Embryonic facial prominence (tissue), 1 donor: ENCODE data around the gene MRPS16.
A peak's percentile ranks its signal among the peaks of the same experiment; 100 is the strongest.
"Not testable (repeated sequence)": the region's sequence is repeated elsewhere in the genome, so short reads cannot be mapped to it uniquely, and the experiment has no call there.

Experiments used
- DNase-seq: peaks from one replicate; pipeline ENCODE4 v3.0.0-alpha.2; 2016; ENCODE audit errors: extremely low spot score

Gene MRPS16

DNA sequence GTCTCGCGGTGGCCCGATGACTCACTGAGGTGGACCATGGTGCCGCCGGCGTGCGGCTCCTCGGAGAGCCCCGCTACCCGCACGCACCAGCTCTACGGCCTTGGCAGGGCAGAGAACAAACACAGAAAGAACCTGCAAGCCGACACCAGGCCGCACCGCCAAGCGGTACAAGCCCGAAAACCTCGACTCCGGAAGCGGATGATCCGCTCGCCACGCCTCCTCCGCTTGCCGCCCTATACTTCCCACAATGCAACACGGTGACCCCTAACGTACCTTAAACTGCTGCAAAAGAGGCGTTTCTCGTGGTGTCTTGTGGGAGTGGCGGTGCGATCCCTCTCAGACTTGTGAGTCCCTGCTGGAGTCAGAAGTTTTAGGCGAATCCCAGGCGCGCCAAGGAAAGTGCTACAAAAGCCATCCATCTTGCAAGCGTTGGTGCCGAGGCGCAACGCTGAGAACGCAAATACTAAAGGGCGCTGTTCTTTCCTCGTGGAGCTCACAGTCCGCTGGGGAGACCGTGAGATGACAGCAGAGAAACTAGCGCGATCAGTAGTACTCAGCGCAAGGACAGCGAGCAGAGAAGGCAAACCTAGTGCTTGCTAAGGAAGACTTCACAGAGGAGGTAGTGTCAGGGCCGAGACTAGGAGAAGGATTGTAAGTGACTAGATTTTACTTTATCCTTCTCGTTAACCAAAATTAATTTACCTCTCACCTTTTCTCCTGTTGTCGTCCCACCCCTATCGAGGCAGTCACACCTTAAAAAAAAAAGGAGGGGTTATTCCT lies at the start of gene MRPS16:
Gene MRPS16, minus strand, starts transcription at position 200 of the 780 bp plus-strand sequence. Its CDS starts 162 bp downstream, at position 38.
- DNase-seq: peak; percentile 94

- no peak for DNase-seq
Measured at GRCh38 chr10:73296946-73297345, 44.5 kb upstream of the MRPS16 start.

- DNase-seq: no peak
Measured at GRCh38 chr10:73293461-73293860, 41.0 kb upstream of the MRPS16 start.

DNA sequence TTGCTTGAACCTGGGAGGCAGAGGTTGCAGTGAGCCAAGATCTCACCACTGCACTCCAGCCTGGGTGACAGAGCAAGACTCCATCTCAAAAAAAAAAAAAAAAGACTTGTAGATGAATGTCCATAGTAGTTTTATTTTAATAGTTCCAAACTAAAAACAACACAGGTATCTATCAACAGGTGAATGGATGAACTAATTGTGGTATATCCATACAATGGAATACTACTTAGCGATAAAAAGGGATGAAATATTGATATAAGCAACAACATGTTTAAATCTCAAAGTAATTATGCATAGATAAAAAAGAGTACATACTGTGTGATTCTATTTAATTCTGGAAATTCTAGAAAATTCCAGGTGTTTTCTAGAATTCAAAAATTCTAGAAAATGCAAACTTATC lies 37.5 kb upstream of the MRPS16 start:
- no peak for DNase-seq

DNA sequence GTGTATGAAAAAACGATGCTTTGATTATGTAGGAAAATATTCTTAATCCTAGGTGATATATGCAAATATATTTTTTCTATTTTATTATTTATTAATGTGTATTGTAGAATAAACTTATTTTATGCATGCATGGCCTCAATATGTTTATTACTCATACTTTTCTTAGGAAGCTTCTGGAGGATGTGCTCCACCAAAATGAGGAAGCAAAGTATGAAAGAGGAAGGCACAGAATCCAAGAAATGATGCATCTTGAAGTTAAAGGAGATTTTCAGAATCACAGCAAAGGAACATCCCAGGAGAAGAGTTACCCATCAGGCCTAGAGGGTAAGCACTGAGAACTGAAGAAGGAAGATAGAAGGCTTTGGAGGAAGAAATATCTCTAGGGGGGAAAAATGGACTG lies 35.0 kb upstream of the MRPS16 start:
- no peak for DNase-seq

GRCh38 chr10:73281097-73281496 lies 28.7 kb upstream of the MRPS16 start:
- no peak for DNase-seq

DNA sequence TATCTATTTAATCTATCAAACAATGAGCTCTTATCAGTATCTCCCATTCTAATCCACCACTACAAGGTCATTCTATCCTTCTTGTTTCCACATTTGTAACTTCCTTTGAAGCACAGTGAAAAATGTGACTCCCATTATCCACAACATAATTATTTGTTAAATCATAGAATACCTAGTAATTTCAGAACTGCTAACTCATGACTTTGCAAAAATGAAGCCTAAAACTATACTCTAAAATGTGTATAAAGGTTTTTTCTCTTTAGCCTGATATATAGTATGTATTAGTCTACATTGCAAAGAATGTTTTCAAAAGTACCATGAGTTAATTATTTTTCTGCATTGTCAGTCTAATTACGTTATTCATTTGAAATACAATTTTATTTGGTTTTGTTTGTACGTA lies 12.0 kb upstream of the MRPS16 start:
- no peak for DNase-seq

GRCh38 chr10:73263693-73264347 lies 11.4 kb upstream of the MRPS16 start:
- no peak for DNase-seq

DNA sequence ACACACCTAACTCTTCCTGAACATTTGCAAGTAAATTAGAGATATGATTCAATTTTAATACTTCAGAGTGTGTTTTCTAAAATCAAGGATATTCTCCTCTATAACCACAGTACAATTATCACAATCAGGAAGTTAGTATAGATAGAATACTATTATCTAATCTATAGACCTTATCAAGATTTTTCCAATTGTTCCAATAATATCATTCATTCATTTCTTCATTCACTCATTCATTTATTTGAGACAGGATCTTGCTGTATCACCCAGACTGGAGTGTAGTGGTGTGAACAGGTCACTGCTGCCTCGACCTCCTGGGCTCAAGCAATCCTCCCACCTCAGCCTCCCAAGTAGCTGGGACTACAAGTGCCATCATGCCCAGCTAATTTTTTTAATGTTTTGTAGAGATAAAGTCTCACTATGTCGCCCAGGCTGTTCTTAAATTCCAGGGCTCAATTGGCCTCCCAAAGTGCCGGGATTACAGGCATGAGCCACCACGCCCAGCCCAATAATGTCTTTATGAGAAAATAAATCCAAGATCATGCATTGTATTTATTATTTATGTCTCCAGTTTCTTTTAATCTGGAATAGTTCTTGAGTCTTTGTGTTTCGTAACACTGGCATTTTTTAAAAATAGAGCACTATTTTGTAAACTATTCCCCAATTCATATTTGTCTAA lies 10.6 kb upstream of the MRPS16 start:
- no peak for DNase-seq

- no peak for DNase-seq
Measured at GRCh38 chr10:73262105-73262730, 9.8 kb upstream of the MRPS16 start.

DNA sequence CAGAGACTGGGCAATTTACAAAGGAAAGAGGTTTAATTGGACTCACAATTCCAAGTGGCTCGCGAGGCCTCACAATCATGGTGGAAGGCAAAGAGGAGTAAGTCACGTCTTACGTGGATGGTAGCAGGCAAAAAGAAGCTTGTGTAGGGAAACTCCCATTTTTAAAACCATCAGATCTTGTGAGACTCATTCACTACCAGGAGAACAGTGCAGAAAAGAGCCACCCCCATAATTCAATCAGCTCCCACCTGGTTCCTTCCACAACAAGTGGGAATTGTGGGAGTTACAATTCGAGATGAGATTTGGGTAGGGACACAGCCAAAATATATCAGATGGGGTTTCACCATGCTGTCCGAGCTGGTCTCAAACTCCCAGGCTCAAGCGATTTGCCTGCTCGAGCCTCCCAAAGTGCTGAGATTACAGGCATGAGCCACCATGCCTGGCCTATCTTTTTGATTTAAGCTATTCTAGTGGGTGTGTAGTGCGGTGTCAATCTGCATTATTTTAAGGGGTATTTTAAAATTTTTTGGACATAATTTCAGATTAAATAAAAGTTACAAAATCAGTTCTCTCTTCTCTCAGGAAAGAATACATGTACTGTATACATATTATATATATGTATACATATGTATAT lies 9.0 kb upstream of the MRPS16 start:
- DNase-seq: no peak

DNA sequence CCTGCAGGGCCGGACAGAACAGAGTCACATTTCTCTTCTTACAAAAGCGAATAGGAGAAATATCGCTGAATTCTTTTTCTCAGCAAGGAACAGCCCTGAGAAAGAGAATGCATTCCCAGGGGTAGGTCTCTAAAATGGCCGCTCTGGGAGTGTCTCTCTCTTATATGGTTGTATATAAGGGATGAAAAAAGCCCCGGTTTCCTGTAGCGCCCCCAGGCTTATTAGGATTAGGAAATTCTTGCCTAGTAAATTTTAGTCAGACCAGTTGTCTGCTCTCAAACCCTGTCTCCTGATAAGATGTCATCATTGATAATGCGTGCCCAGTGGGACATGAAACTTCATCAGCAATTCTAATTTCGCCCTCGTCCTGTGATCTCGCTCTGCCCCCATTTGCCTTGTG lies 6.2 kb upstream of the MRPS16 start:
- not testable (repeated sequence) for DNase-seq

DNA sequence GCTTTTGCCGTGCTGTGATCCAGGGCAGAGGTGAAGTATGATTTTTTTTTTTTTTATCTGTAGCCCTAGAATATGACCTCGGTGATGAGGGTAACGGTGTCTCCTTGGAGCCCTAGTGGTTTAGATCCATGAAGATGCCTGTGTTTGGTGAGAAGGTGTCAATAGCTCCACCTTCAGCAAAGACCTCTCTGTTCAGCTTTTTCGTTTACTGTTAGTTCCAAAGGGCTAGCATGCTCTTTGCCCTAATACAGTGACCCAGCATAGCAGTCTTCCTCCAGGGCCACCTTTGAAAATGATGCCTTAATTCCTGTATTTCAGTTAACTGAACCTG lies 746 bp upstream of the MRPS16 start:
- no peak for DNase-seq

DNA sequence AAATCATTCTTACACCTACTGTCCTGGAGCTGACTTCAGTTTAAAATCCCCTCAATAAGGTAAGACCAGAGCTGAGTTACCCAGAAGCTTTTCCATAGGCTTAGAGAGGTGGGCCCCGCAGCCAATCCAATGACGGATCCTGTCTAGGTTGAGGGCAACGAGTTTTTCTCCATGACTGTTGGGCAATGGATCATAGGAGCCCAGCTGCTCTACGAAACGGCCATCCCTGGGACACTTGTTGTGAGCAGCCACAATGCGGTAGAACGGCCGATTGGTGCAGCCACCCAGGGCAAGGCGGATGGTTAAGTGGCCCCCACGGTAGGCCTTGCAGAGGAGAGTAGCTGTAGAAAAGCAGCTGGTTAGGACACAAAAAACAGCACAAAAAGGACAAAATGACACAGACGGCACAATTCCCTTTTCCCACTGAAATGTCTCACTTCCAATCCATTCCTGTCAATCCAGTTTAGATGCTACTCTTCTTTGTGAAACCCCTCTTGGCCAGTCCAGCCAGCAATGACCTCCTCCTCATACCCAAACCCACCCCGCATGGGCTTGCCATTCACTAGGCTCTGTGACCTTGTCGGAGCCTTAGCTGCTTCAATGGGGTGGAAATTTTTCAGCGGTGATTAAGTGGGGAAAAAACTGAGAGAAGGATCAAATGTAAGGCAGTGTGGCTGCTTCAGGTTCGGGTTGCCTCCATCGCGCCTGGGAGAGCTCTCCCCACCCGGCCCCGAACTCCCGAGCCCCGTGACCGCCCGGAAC lies 580 bp downstream of the MRPS16 start:
- no peak for DNase-seq

DNA sequence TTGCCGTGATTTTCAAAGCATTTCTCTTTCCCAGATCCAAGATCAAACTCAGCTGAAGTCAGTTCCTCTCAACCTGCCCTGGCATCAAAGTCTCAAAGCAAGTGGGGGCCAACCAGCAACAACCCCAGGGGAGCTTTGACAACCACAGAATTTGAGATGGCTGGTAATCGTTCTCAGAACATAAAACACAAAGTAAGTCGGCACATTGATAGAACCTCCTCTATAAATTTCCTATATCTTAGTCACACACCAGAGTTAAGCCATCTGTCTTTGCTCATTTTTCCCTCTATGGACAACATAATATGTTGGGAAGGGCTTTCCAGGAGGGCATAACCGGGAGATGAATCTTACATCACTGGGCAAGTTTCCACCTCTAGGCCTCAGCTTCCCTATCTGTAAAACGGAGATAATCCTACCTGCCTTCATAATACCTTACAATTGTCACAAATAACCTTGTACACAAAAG lies 4.2 kb downstream of the MRPS16 start:
- DNase-seq: no peak

GRCh38 chr10:73247509-73248258 lies 4.8 kb downstream of the MRPS16 start:
- no peak for DNase-seq

- DNase-seq: peak; percentile 90
Measured at GRCh38 chr10:73246646-73247508, 5.6 kb downstream of the MRPS16 start, which contains the start of gene DNAJC9. Gene DNAJC9 (minus strand): TSS chr10:73247255. CDS start chr10:73247189, 66 bp downstream.

GRCh38 chr10:73246322-73246645 lies 6.2 kb downstream of the MRPS16 start:
- DNase-seq: no peak

- no peak for DNase-seq
Measured at GRCh38 chr10:73244866-73245477, 7.5 kb downstream of the MRPS16 start.
